Panc1 (cell line): ENCODE data around the gene IFIT3.

Source experiments
- POLR2AphosphoS5 ChIP-seq: IDR thresholded peaks from 2 replicates; pipeline ENCODE4 v1.6.1; 2012; ENCODE audit warnings: mild to moderate bottlenecking, low read depth, low read length, moderate library complexity
- SIN3A ChIP-seq: IDR thresholded peaks from 2 replicates; pipeline ENCODE4 v1.6.1; 2012; ENCODE audit warnings: low read depth, mild to moderate bottlenecking, low read length, moderate library complexity, borderline replicate concordance; ENCODE audit not compliant: insufficient read depth
- TCF7L2 ChIP-seq: IDR thresholded peaks from 2 replicates; pipeline ENCODE4 v1.6.1; 2011; ENCODE audit warnings: mild to moderate bottlenecking, low read depth, low read length, inconsistent platforms
- TF ChIP-seq, protein P1 (sequence below): fragments of 450-650 bp; IDR thresholded peaks from 2 replicates; pipeline ENCODE4 v1.5.1; 2017; ENCODE audit warnings: mild to moderate bottlenecking
- TF ChIP-seq, protein P2 (sequence below), 2 experiments: IDR thresholded peaks; 2 replicates each; pipeline ENCODE4 v1.6.1; 2011 to 2012; ENCODE audit warnings: low read depth in 2 of 2, control low read depth in 1 of 2, low read length in 1 of 2, mild to moderate bottlenecking in 1 of 2, moderate library complexity in 1 of 2; ENCODE audit not compliant: insufficient read depth in 1 of 2

DNA sequence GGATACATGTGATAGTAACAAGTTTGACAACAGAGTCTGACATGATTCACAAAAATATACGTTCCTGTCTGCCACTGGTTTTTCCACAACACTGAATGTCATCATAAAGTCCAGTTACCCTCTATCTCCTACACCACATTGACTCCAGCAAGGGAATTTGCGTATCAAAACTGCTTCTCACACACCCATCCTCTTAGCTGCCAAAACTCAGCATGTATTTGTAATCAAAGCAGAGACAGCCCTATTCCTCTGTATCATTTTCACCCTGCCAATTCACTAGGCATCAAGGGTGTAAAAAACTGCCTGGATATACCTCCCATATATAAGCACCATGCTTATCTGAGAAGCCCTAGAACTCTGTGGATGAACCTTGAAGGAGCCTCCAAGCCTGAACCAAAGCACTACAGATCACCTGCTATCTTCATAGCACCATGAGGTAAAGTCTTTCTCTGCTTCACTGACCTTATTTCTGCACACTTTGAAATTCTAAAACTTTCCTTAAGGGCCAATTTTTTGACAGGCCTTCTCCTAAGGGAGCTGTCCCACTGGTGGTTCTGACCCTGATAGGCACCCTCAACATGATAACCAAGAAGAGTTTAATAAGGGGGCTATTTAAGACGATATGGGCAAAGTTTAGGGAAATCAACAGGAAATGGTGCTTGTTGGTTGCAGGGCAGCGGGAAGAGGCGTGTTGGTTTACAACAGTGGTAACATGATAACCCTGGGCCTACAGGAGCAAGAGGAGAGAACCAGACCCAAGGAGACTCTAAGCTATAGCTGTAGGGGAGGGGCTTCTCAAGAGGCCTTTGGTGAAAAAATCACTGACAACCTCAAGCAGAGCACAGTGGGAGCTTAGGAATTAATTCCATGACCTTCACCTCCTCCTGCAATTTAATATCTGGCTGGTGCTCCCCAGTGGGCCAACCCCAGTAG is 50.2 kb downstream of the IFIT3 start, which contains the start of gene IFIT1B:
- TF ChIP-seq, protein P1, sequence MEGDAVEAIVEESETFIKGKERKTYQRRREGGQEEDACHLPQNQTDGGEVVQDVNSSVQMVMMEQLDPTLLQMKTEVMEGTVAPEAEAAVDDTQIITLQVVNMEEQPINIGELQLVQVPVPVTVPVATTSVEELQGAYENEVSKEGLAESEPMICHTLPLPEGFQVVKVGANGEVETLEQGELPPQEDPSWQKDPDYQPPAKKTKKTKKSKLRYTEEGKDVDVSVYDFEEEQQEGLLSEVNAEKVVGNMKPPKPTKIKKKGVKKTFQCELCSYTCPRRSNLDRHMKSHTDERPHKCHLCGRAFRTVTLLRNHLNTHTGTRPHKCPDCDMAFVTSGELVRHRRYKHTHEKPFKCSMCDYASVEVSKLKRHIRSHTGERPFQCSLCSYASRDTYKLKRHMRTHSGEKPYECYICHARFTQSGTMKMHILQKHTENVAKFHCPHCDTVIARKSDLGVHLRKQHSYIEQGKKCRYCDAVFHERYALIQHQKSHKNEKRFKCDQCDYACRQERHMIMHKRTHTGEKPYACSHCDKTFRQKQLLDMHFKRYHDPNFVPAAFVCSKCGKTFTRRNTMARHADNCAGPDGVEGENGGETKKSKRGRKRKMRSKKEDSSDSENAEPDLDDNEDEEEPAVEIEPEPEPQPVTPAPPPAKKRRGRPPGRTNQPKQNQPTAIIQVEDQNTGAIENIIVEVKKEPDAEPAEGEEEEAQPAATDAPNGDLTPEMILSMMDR, result no peak
- TF ChIP-seq, protein P2, sequence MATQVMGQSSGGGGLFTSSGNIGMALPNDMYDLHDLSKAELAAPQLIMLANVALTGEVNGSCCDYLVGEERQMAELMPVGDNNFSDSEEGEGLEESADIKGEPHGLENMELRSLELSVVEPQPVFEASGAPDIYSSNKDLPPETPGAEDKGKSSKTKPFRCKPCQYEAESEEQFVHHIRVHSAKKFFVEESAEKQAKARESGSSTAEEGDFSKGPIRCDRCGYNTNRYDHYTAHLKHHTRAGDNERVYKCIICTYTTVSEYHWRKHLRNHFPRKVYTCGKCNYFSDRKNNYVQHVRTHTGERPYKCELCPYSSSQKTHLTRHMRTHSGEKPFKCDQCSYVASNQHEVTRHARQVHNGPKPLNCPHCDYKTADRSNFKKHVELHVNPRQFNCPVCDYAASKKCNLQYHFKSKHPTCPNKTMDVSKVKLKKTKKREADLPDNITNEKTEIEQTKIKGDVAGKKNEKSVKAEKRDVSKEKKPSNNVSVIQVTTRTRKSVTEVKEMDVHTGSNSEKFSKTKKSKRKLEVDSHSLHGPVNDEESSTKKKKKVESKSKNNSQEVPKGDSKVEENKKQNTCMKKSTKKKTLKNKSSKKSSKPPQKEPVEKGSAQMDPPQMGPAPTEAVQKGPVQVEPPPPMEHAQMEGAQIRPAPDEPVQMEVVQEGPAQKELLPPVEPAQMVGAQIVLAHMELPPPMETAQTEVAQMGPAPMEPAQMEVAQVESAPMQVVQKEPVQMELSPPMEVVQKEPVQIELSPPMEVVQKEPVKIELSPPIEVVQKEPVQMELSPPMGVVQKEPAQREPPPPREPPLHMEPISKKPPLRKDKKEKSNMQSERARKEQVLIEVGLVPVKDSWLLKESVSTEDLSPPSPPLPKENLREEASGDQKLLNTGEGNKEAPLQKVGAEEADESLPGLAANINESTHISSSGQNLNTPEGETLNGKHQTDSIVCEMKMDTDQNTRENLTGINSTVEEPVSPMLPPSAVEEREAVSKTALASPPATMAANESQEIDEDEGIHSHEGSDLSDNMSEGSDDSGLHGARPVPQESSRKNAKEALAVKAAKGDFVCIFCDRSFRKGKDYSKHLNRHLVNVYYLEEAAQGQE (IDR thresholded peaks at IDR 0.05; ENCODE audit: insufficient read depth in 1 of 2, low read depth in 2 of 2, low read length in 1 of 2), result peak in 1 of 2 experiments; percentile 28; a peak in 1 of 4 replicates
- no peak for TF ChIP-seq POLR2AphosphoS5
- TF ChIP-seq SIN3A, result no peak
- no peak for TF ChIP-seq TCF7L2
